Measurements from ENCODE around the gene DEFB121.

DNA sequence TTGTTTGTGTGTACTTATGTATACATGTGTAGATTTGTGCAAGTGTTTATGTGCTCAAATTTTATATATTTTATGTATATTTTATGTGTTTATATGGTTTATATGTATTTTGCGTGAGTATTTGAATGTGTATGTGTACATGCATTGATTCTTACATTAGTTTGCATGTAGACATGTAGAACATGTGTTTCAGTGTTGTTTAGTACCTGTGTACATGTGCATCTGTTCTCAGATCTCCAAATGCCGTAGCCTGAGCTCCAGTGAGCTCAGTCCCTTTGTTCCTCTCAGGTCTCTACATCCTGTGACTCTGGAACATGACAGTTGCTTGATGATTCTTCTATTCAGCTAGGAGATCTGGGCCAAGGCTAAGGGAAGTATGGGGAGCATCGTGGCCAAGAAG lies 11.1 kb downstream of the DEFB121 start:
- TF ChIP-seq, protein P1, sequence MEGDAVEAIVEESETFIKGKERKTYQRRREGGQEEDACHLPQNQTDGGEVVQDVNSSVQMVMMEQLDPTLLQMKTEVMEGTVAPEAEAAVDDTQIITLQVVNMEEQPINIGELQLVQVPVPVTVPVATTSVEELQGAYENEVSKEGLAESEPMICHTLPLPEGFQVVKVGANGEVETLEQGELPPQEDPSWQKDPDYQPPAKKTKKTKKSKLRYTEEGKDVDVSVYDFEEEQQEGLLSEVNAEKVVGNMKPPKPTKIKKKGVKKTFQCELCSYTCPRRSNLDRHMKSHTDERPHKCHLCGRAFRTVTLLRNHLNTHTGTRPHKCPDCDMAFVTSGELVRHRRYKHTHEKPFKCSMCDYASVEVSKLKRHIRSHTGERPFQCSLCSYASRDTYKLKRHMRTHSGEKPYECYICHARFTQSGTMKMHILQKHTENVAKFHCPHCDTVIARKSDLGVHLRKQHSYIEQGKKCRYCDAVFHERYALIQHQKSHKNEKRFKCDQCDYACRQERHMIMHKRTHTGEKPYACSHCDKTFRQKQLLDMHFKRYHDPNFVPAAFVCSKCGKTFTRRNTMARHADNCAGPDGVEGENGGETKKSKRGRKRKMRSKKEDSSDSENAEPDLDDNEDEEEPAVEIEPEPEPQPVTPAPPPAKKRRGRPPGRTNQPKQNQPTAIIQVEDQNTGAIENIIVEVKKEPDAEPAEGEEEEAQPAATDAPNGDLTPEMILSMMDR (conservative IDR thresholded peaks at IDR 0.05; ENCODE audit: low read depth, low read length): no peak
- no peak for TF ChIP-seq EZH2 (IDR thresholded peaks at IDR 0.05; ENCODE audit: borderline replicate concordance, low read depth, low read length, poor library complexity, severe bottlenecking)

Measured in A673 (cell line).